Mucosa of stomach (tissue), 1 donor: ENCODE data around the gene MAB21L4.

ENCODE experiments used
- H3K27me3 ChIP-seq: one replicate; pipeline ENCODE4 v1.7.0; 2013; ENCODE audit warnings: mild to moderate bottlenecking, low read length; ENCODE audit not compliant: control insufficient read depth, insufficient read depth
- H3K36me3 ChIP-seq: one replicate; pipeline ENCODE4 v1.7.0; 2013; ENCODE audit warnings: low read length; ENCODE audit not compliant: control insufficient read depth, insufficient read depth
- H3K4me1 ChIP-seq: one replicate; pipeline ENCODE4 v1.7.0; 2013; ENCODE audit warnings: mild to moderate bottlenecking, low read length; ENCODE audit not compliant: control insufficient read depth, insufficient read depth
- H3K4me3 ChIP-seq: one replicate; pipeline ENCODE4 v1.7.0; 2013; ENCODE audit warnings: low read length
- H3K9ac ChIP-seq: one replicate; pipeline ENCODE4 v1.7.0; 2013; ENCODE audit warnings: mild to moderate bottlenecking, low read length, moderate library complexity
- H3K9me3 ChIP-seq: one replicate; pipeline ENCODE4 v1.7.0; 2013; ENCODE audit warnings: mild to moderate bottlenecking, low read length, moderate library complexity; ENCODE audit not compliant: control insufficient read depth
- donor health status: Pancreatic carcinoma.

Gene MAB21L4

GRCh38 chr2:240921311-240921994, 25.5 kb upstream of the MAB21L4 start:
- Histone ChIP-seq H3K9ac (no peak overlapping the region), H3K4me3 (no peak overlapping the region), H3K27me3 (no peaks in the 10 kb centered on the region), H3K4me1 (no peaks in the 10 kb centered on the region), H3K9me3 (no peaks in the 10 kb centered on the region), H3K36me3 (no peaks in the 10 kb centered on the region)

- H3K36me3 ChIP-seq = no peaks in the 10 kb centered on the region
- no peak overlapping the region for H3K4me3 ChIP-seq
- H3K9me3 ChIP-seq = no peaks in the 10 kb centered on the region
- H3K4me1 ChIP-seq = no peaks in the 10 kb centered on the region
- no peak overlapping the region for H3K9ac ChIP-seq
- no peaks in the 10 kb centered on the region for H3K27me3 ChIP-seq
Observed at GRCh38 chr2:240920783-240921231, 24.9 kb upstream of the MAB21L4 start.

GRCh38 chr2:240919786-240920782, 24.1 kb upstream of the MAB21L4 start:
- Histone ChIP-seq H3K9me3 (no peaks in the 10 kb centered on the region), H3K27me3 (peaks cover 7% of the 10 kb centered on the region), H3K4me1 (no peaks in the 10 kb centered on the region), H3K9ac (no peak overlapping the region), H3K36me3 (no peaks in the 10 kb centered on the region), H3K4me3 (no peak overlapping the region)

GRCh38 chr2:240919161-240919781, 23.3 kb upstream of the MAB21L4 start:
- Histone ChIP-seq H3K4me3 (no peak overlapping the region), H3K27me3 (peaks cover 13% of the 10 kb centered on the region), H3K4me1 (no peaks in the 10 kb centered on the region)

GRCh38 chr2:240918258-240919091, 22.5 kb upstream of the MAB21L4 start:
- no peaks in the 10 kb centered on the region for H3K4me1 ChIP-seq
- H3K4me3 ChIP-seq = no peak overlapping the region
- H3K27me3 ChIP-seq = peaks cover 18% of the 10 kb centered on the region
- no peaks in the 10 kb centered on the region for H3K9me3 ChIP-seq
- H3K9ac ChIP-seq = no peak overlapping the region
- no peaks in the 10 kb centered on the region for H3K36me3 ChIP-seq

More at GRCh38 chr2:240919161-240919781, 23.3 kb upstream of the MAB21L4 start:
- Histone ChIP-seq H3K36me3 (no peaks in the 10 kb centered on the region), H3K9ac (no peak overlapping the region), H3K9me3 (no peaks in the 10 kb centered on the region)

- Histone ChIP-seq H3K4me3 (no peak overlapping the region), H3K9me3 (no peaks in the 10 kb centered on the region), H3K4me1 (no peaks in the 10 kb centered on the region), H3K9ac (no peak overlapping the region), H3K27me3 (peaks cover 18% of the 10 kb centered on the region), H3K36me3 (no peaks in the 10 kb centered on the region)
Observed at GRCh38 chr2:240917684-240918257, 21.8 kb upstream of the MAB21L4 start.

GRCh38 chr2:240917009-240917683, 21.2 kb upstream of the MAB21L4 start:
- Histone ChIP-seq H3K36me3 (no peaks in the 10 kb centered on the region), H3K4me1 (no peaks in the 10 kb centered on the region), H3K4me3 (no peak overlapping the region), H3K9ac (no peak overlapping the region), H3K9me3 (no peaks in the 10 kb centered on the region), H3K27me3 (peaks cover 18% of the 10 kb centered on the region)

- H3K4me3 ChIP-seq = no peak overlapping the region
- no peaks in the 10 kb centered on the region for H3K4me1 ChIP-seq
- no peaks in the 10 kb centered on the region for H3K9me3 ChIP-seq
- H3K36me3 ChIP-seq = no peaks in the 10 kb centered on the region
- no peak overlapping the region for H3K9ac ChIP-seq
- H3K27me3 ChIP-seq = peaks cover 18% of the 10 kb centered on the region
Observed at GRCh38 chr2:240916571-240917008, 20.6 kb upstream of the MAB21L4 start.

- Histone ChIP-seq H3K36me3 (no peaks in the 10 kb centered on the region), H3K9me3 (no peaks in the 10 kb centered on the region), H3K4me1 (no peaks in the 10 kb centered on the region), H3K27me3 (peaks cover 18% of the 10 kb centered on the region), H3K4me3 (no peak overlapping the region), H3K9ac (no peak overlapping the region)
Observed at GRCh38 chr2:240915526-240916341, 19.8 kb upstream of the MAB21L4 start.
